ENCODE data around the gene SREK1. TPM values are rescaled to one million over a fixed set of nuclear protein-coding genes. Genes with fewer than 3 reads are reported as not detected.

Gene SREK1, protein sequence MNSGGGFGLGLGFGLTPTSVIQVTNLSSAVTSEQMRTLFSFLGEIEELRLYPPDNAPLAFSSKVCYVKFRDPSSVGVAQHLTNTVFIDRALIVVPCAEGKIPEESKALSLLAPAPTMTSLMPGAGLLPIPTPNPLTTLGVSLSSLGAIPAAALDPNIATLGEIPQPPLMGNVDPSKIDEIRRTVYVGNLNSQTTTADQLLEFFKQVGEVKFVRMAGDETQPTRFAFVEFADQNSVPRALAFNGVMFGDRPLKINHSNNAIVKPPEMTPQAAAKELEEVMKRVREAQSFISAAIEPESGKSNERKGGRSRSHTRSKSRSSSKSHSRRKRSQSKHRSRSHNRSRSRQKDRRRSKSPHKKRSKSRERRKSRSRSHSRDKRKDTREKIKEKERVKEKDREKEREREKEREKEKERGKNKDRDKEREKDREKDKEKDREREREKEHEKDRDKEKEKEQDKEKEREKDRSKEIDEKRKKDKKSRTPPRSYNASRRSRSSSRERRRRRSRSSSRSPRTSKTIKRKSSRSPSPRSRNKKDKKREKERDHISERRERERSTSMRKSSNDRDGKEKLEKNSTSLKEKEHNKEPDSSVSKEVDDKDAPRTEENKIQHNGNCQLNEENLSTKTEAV
- 34.2 to 38.4 TPM (median 34.6 TPM) in 3 replicates for total RNA-seq (2021)
- percentile 94 among the genes with signal in this experiment for Bru-seq, nascent RNA
- long read RNA-seq, experiment 1, full-length matches to known transcripts = 115 of 185 reads
- long read RNA-seq, experiment 1, partial matches to known transcripts = 18 of 185 reads
- long read RNA-seq, experiment 1, other reads (novel, unspliced or antisense) = 52 of 185 reads
- long read RNA-seq, experiment 2, full-length matches to known transcripts = 7 of 44 reads
- long read RNA-seq, experiment 2, partial matches to known transcripts = 20 of 44 reads
- long read RNA-seq, experiment 2, other reads (novel, unspliced or antisense) = 17 of 44 reads
- long read RNA-seq, experiment 3, full-length matches to known transcripts = 8 of 26 reads
- long read RNA-seq, experiment 3, partial matches to known transcripts = 12 of 26 reads
- long read RNA-seq, experiment 3, other reads (novel, unspliced or antisense) = 6 of 26 reads

DNA sequence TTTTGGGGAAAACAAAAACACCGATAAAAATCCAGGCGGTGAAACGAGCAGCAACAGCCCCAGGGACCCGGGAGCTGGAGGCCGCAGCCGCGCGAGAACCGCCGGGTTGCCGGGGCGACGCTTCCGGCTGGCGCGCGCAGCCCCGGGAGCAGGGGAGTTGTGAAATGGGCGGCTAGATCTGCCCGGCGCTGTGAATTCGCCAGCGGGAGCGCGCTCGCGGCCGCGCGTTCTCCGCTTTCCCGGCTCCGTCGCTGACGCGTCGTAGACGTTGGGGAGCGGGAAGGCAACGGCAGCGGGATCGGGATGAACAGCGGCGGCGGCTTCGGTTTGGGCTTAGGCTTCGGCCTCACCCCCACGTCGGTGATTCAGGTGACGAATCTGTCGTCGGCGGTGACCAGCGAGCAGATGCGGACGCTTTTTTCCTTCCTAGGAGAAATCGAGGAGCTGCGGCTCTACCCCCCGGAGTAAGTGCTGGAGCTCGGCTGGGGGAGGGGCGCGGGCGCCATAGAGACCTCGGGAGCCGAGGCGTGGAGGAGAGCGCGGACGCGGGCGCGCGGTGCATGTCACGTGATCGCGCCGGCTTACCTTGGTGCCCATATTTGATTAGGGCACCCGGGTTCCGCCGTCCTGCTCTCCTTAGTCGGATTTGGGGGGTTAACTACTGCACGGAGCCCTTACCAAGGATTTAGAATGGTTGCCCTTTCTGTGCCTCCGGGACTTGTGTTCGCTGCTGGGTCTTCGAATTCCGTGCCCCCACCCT, at the start of gene SREK1:
TSS of gene SREK1 (plus strand) at position 227 of the 760 bp plus-strand sequence. CDS start at position 304, 77 bp downstream.
- ChIA-PET CTCF (no interaction called here), POLR2A (interaction anchor here (0.6 to 1.0 kb wide), 4 partner anchors 78 to 421 kb away, joined by 3 to 15 read pairs (median 3); partner anchors contain the start of gene ERBIN)
- ATAC-seq (peak; percentile 91), DNase-seq (ENCODE audit: low spot score) (peak; percentile 94)
- Mint-ChIP-seq H3K36me3 (0 out of 2 replicates have a peak, but pooled peaks cover under 1% of the 10 kb centered on the region), H3K27me3 (ENCODE audit: low read depth) (no peaks in the 10 kb centered on the region), H3K27ac (peak within 1 kb of the TSS; percentile 100), H3K4me1 (peaks cover 20% of the 10 kb centered on the region), H3K9me3 (no peaks in the 10 kb centered on the region), H3K4me3 (peak within 1 kb of the TSS; percentile 95)
- TF ChIP-seq, protein P1, sequence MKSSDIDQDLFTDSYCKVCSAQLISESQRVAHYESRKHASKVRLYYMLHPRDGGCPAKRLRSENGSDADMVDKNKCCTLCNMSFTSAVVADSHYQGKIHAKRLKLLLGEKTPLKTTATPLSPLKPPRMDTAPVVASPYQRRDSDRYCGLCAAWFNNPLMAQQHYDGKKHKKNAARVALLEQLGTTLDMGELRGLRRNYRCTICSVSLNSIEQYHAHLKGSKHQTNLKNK (CRISPR knock-in tag; IDR thresholded peaks at IDR 0.05) = no peak
- TF ChIP-seq SMAD3 (CRISPR knock-in tag; IDR thresholded peaks at IDR 0.05; ENCODE audit: borderline replicate concordance) = peak; percentile 69; the same call in 1 of the 2 replicates
- TF ChIP-seq SMAD4 (CRISPR knock-in tag; IDR thresholded peaks at IDR 0.05) = no peak
- 0 out of 2 replicates have a peak, but pooled peaks have one; percentile 36 for TF ChIP-seq TEAD1 (CRISPR knock-in tag; IDR thresholded peaks at IDR 0.05)
- no peak for TF ChIP-seq NFE2L1 (CRISPR knock-in tag; IDR thresholded peaks at IDR 0.05)
- TF ChIP-seq ZNF671 (CRISPR knock-in tag; IDR thresholded peaks at IDR 0.05) = no peak
- no peak for TF ChIP-seq ZNF396 (CRISPR knock-in tag; IDR thresholded peaks at IDR 0.05; ENCODE audit: borderline replicate concordance)
- TF ChIP-seq KAT7 (CRISPR knock-in tag; IDR thresholded peaks at IDR 0.05; ENCODE audit: borderline replicate concordance) = peak; percentile 65; the same call in 1 of the 2 replicates
- TF ChIP-seq, protein P2, sequence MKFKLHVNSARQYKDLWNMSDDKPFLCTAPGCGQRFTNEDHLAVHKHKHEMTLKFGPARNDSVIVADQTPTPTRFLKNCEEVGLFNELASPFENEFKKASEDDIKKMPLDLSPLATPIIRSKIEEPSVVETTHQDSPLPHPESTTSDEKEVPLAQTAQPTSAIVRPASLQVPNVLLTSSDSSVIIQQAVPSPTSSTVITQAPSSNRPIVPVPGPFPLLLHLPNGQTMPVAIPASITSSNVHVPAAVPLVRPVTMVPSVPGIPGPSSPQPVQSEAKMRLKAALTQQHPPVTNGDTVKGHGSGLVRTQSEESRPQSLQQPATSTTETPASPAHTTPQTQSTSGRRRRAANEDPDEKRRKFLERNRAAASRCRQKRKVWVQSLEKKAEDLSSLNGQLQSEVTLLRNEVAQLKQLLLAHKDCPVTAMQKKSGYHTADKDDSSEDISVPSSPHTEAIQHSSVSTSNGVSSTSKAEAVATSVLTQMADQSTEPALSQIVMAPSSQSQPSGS (CRISPR knock-in tag; IDR thresholded peaks at IDR 0.05; ENCODE audit: borderline replicate concordance, low read depth) = no peak
- TF ChIP-seq ETV6 (CRISPR knock-in tag; IDR thresholded peaks at IDR 0.05) = peak; percentile 71
- TF ChIP-seq, protein P3, sequence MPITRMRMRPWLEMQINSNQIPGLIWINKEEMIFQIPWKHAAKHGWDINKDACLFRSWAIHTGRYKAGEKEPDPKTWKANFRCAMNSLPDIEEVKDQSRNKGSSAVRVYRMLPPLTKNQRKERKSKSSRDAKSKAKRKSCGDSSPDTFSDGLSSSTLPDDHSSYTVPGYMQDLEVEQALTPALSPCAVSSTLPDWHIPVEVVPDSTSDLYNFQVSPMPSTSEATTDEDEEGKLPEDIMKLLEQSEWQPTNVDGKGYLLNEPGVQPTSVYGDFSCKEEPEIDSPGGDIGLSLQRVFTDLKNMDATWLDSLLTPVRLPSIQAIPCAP (CRISPR knock-in tag; IDR thresholded peaks at IDR 0.05) = 0 out of 2 replicates have a peak, but pooled peaks have one; percentile 35
- TF ChIP-seq HMGA2 (CRISPR knock-in tag; IDR thresholded peaks at IDR 0.05) = peak; percentile 6; the same call in 1 of the 2 replicates
- TF ChIP-seq ATF1 (CRISPR knock-in tag; IDR thresholded peaks at IDR 0.05) = 0 out of 2 replicates have a peak, but pooled peaks have one; percentile 72
- no peak for TF ChIP-seq PRRX2 (CRISPR knock-in tag; IDR thresholded peaks at IDR 0.05)
- TF ChIP-seq, protein P4, sequence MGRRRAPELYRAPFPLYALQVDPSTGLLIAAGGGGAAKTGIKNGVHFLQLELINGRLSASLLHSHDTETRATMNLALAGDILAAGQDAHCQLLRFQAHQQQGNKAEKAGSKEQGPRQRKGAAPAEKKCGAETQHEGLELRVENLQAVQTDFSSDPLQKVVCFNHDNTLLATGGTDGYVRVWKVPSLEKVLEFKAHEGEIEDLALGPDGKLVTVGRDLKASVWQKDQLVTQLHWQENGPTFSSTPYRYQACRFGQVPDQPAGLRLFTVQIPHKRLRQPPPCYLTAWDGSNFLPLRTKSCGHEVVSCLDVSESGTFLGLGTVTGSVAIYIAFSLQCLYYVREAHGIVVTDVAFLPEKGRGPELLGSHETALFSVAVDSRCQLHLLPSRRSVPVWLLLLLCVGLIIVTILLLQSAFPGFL (CRISPR knock-in tag; IDR thresholded peaks at IDR 0.05; ENCODE audit: borderline replicate concordance) = 0 out of 2 replicates have a peak, but pooled peaks have one; percentile 60
- TF ChIP-seq ZNF232 (CRISPR knock-in tag; IDR thresholded peaks at IDR 0.05) = peak; percentile 29; the same call in 1 of the 2 replicates
- TF ChIP-seq, protein P5, sequence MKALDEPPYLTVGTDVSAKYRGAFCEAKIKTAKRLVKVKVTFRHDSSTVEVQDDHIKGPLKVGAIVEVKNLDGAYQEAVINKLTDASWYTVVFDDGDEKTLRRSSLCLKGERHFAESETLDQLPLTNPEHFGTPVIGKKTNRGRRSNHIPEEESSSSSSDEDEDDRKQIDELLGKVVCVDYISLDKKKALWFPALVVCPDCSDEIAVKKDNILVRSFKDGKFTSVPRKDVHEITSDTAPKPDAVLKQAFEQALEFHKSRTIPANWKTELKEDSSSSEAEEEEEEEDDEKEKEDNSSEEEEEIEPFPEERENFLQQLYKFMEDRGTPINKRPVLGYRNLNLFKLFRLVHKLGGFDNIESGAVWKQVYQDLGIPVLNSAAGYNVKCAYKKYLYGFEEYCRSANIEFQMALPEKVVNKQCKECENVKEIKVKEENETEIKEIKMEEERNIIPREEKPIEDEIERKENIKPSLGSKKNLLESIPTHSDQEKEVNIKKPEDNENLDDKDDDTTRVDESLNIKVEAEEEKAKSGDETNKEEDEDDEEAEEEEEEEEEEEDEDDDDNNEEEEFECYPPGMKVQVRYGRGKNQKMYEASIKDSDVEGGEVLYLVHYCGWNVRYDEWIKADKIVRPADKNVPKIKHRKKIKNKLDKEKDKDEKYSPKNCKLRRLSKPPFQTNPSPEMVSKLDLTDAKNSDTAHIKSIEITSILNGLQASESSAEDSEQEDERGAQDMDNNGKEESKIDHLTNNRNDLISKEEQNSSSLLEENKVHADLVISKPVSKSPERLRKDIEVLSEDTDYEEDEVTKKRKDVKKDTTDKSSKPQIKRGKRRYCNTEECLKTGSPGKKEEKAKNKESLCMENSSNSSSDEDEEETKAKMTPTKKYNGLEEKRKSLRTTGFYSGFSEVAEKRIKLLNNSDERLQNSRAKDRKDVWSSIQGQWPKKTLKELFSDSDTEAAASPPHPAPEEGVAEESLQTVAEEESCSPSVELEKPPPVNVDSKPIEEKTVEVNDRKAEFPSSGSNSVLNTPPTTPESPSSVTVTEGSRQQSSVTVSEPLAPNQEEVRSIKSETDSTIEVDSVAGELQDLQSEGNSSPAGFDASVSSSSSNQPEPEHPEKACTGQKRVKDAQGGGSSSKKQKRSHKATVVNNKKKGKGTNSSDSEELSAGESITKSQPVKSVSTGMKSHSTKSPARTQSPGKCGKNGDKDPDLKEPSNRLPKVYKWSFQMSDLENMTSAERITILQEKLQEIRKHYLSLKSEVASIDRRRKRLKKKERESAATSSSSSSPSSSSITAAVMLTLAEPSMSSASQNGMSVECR (CRISPR knock-in tag; IDR thresholded peaks at IDR 0.05; ENCODE audit: borderline replicate concordance) = peak; percentile 51; the same call in 1 of the 2 replicates
- TF ChIP-seq, protein P6, sequence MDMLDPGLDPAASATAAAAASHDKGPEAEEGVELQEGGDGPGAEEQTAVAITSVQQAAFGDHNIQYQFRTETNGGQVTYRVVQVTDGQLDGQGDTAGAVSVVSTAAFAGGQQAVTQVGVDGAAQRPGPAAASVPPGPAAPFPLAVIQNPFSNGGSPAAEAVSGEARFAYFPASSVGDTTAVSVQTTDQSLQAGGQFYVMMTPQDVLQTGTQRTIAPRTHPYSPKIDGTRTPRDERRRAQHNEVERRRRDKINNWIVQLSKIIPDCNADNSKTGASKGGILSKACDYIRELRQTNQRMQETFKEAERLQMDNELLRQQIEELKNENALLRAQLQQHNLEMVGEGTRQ (CRISPR knock-in tag; IDR thresholded peaks at IDR 0.05) = peak; percentile 95
- TF ChIP-seq, protein P7, sequence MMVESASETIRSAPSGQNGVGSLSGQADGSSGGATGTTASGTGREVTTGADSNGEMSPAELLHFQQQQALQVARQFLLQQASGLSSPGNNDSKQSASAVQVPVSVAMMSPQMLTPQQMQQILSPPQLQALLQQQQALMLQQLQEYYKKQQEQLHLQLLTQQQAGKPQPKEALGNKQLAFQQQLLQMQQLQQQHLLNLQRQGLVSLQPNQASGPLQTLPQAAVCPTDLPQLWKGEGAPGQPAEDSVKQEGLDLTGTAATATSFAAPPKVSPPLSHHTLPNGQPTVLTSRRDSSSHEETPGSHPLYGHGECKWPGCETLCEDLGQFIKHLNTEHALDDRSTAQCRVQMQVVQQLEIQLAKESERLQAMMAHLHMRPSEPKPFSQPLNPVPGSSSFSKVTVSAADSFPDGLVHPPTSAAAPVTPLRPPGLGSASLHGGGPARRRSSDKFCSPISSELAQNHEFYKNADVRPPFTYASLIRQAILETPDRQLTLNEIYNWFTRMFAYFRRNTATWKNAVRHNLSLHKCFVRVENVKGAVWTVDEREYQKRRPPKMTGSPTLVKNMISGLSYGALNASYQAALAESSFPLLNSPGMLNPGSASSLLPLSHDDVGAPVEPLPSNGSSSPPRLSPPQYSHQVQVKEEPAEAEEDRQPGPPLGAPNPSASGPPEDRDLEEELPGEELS (CRISPR knock-in tag; IDR thresholded peaks at IDR 0.05) = no peak; the same call in 1 of the 2 replicates
- no peak; the same call in 1 of the 2 replicates for TF ChIP-seq OVOL2 (CRISPR knock-in tag; IDR thresholded peaks at IDR 0.05; ENCODE audit: borderline replicate concordance)
- TF ChIP-seq TP53 (CRISPR knock-in tag; IDR thresholded peaks at IDR 0.05) = no peak
